Measurements from ENCODE around the gene NR4A1.

DNA sequence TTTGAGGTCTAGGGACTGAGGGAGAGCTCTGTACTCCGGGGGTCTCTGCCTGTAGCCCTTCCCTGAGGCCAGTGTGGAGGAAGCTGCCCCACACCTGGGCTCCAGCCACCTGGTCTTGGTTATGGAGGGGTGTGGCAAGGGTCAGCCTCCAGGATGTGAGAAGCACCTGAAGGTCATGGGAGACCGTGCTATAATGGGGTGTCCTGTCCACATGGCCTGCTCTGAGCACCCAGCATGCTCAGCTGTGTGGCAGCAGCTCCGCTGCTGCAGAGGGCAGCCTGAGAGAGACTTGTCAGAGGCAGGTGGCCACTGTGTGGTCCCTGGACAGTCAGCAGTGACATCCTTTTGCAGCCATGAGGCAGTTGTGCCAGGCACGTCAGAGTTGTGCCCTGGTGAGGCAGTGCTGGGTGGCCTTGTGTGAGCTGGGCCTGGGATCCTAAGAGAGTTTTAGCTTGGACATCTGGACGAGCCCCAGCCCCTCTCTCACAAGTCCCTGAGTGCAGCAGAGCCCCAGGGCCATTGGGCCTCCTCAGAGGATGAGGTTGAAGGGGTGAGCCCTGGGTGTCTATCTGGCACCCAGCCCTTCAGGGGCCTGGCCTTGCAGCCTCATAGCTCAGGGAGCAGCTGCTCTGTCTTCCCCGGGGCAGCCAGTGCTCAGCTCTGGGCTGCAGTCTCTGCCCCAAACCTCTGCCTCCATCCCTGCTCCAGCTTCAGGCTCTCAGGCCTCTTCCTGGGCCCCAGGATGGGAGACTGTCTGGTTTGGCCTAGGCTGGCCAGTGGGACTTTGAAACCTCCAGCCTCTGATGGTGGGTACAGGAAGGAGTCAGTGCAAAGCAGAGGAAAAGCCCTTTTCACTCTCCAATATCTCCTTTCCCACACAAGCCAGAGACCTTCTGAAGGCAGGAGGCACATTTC lies 11.2 kb downstream of the NR4A1 start:
- no peak for TF ChIP-seq RAD21 (conservative IDR thresholded peaks at IDR 0.05)
- TF ChIP-seq, protein P1, sequence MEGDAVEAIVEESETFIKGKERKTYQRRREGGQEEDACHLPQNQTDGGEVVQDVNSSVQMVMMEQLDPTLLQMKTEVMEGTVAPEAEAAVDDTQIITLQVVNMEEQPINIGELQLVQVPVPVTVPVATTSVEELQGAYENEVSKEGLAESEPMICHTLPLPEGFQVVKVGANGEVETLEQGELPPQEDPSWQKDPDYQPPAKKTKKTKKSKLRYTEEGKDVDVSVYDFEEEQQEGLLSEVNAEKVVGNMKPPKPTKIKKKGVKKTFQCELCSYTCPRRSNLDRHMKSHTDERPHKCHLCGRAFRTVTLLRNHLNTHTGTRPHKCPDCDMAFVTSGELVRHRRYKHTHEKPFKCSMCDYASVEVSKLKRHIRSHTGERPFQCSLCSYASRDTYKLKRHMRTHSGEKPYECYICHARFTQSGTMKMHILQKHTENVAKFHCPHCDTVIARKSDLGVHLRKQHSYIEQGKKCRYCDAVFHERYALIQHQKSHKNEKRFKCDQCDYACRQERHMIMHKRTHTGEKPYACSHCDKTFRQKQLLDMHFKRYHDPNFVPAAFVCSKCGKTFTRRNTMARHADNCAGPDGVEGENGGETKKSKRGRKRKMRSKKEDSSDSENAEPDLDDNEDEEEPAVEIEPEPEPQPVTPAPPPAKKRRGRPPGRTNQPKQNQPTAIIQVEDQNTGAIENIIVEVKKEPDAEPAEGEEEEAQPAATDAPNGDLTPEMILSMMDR (IDR thresholded peaks at IDR 0.05; ENCODE audit: poor library complexity, severe bottlenecking): no peak
- TF ChIP-seq POLR2AphosphoS5 (IDR thresholded peaks at IDR 0.05): no peak
- no peak for TF ChIP-seq EZH2 (IDR thresholded peaks at IDR 0.05; ENCODE audit: borderline replicate concordance, insufficient read depth, low read length, poor library complexity, severe bottlenecking)
- no peak for TF ChIP-seq EP300 (conservative IDR thresholded peaks at IDR 0.05; ENCODE audit: poor library complexity, severe bottlenecking)

Measured in neural cell (in vitro differentiated cells).